Neural crest cell (in vitro differentiated cells): Measurements from ENCODE around the gene SERGEF. TPM values are rescaled to one million over a fixed set of nuclear protein-coding genes. Genes with fewer than 3 reads are reported as not detected.

Source experiments
- DNase-seq: peaks from one replicate; pipeline ENCODE4 v3.0.0; 2021; ENCODE audit warnings: low read depth, mixed read lengths, low spot score
- H3K27ac Mint-ChIP-seq: one replicate; pipeline ENCODE4 v1.8.0; 2021; ENCODE audit warnings: mild to moderate bottlenecking, mixed read lengths; ENCODE audit not compliant: unreplicated experiment
- H3K27me3 Mint-ChIP-seq: 2 replicates; pipeline ENCODE4 v1.8.0; 2021; ENCODE audit warnings: low read depth, mild to moderate bottlenecking, mixed read lengths
- H3K36me3 Mint-ChIP-seq: 2 replicates; pipeline ENCODE4 v1.8.0; 2021; ENCODE audit warnings: low read depth, mild to moderate bottlenecking, mixed read lengths
- H3K4me1 Mint-ChIP-seq: 2 replicates; pipeline ENCODE4 v1.8.0; 2021; ENCODE audit warnings: mixed read lengths
- H3K4me3 Mint-ChIP-seq: one replicate; pipeline ENCODE4 v1.8.0; 2021; ENCODE audit warnings: mild to moderate bottlenecking, mixed read lengths
- H3K9me3 Mint-ChIP-seq: 2 replicates; pipeline ENCODE4 v1.8.0; 2021; ENCODE audit warnings: mixed read lengths
- CTCF ChIP-seq: fragments of 200-600 bp; sonication (generic); conservative IDR thresholded peaks from 2 replicates; pipeline ENCODE4 v1.5.0; 2021; ENCODE audit warnings: antibody characterized with exemption, mild to moderate bottlenecking
- total RNA-seq: library from RNA; stranded (reverse); gene quantifications from 2 replicates; pipeline ENCODE4 v1.2.1, GENCODE V29; 2021

Gene SERGEF
- total RNA-seq, 1 donor from 2014 or later = 29.6 TPM

- H3K9me3 Mint-ChIP-seq = peaks cover 14% of the 10 kb centered on the region
- peaks cover 5% of the 10 kb centered on the region for H3K4me1 Mint-ChIP-seq
- peaks cover 52% of the 10 kb centered on the region for H3K27me3 Mint-ChIP-seq
- peak within 1 kb of the TSS; percentile 62 for H3K4me3 Mint-ChIP-seq
- no peak within 1 kb of the TSS for H3K27ac Mint-ChIP-seq
- TF ChIP-seq CTCF = no peak
- peaks cover 6% of the 10 kb centered on the region for H3K36me3 Mint-ChIP-seq
- peak; percentile 51 for DNase-seq
These were observed 33.4 kb upstream of the SERGEF start, which contains the start of gene TPH1 for GRCh38 chr11:18046116-18046777. TPH1 (minus strand) TSS chr11:18046269; CDS start chr11:18040762, 5,507 bp downstream.

GRCh38 chr11:18036456-18036855 is 23.6 kb upstream of the SERGEF start:
- Mint-ChIP-seq H3K27me3 (no peaks in the 10 kb centered on the region), H3K4me3 (no peak overlapping the region), H3K36me3 (no peaks in the 10 kb centered on the region), H3K27ac (no peak overlapping the region), H3K9me3 (no peaks in the 10 kb centered on the region), H3K4me1 (no peaks in the 10 kb centered on the region)
- no peak for TF ChIP-seq CTCF
- no peak for DNase-seq

GRCh38 chr11:18027475-18027874 is 14.6 kb upstream of the SERGEF start:
- no peak for DNase-seq
- TF ChIP-seq CTCF = no peak
- Mint-ChIP-seq H3K27ac (no peak overlapping the region), H3K27me3 (no peaks in the 10 kb centered on the region), H3K4me3 (no peak overlapping the region), H3K4me1 (no peaks in the 10 kb centered on the region), H3K36me3 (no peaks in the 10 kb centered on the region), H3K9me3 (no peaks in the 10 kb centered on the region)

- H3K4me1 Mint-ChIP-seq = no peaks in the 10 kb centered on the region
- no peak for TF ChIP-seq CTCF
- no peak overlapping the region for H3K4me3 Mint-ChIP-seq
- no peaks in the 10 kb centered on the region for H3K27me3 Mint-ChIP-seq
- no peak overlapping the region for H3K27ac Mint-ChIP-seq
- H3K36me3 Mint-ChIP-seq = no peaks in the 10 kb centered on the region
- no peak for DNase-seq
- H3K9me3 Mint-ChIP-seq = no peaks in the 10 kb centered on the region
These were observed 9.6 kb upstream of the SERGEF start for GRCh38 chr11:18022419-18022818.

GRCh38 chr11:18019650-18020049 is 6.8 kb upstream of the SERGEF start:
- Mint-ChIP-seq H3K27ac (no peak overlapping the region), H3K36me3 (no peaks in the 10 kb centered on the region), H3K27me3 (peaks cover 11% of the 10 kb centered on the region), H3K4me1 (no peaks in the 10 kb centered on the region), H3K4me3 (no peak overlapping the region), H3K9me3 (no peaks in the 10 kb centered on the region)
- no peak for TF ChIP-seq CTCF
- no peak for DNase-seq
